ENCODE data around the gene MAGOH. TPM values are rescaled to one million over a fixed set of nuclear protein-coding genes. Genes with fewer than 3 reads are reported as not detected.

Gene MAGOH
- total and polyA plus RNA-seq, 7 donors, result 15.9 to 103 (median 33.6) TPM

DNA sequence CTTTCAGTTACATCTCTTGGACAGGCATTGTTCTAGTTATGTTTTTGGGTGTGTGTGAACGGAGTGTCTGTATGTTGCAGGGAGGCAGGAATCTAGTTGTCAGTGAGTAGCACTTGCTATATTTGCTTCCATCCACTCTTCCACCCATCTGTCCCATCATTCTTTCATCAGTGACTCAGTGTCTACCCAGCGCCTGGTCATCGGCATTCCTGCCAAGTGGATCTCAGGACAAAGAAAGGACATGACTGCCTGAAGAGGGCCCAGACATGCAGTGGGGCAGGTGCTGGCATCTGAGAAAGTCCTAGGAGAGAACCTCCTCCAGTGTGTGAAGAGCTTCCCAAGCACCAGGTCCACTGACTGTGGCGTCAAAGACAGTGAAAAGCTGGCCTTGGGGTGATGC lies 27.3 kb upstream of the MAGOH start:
- intact Hi-C loops (cut with DNase I), result no loop called here
- no peak for DNase-seq
- TF ChIP-seq, protein P1, sequence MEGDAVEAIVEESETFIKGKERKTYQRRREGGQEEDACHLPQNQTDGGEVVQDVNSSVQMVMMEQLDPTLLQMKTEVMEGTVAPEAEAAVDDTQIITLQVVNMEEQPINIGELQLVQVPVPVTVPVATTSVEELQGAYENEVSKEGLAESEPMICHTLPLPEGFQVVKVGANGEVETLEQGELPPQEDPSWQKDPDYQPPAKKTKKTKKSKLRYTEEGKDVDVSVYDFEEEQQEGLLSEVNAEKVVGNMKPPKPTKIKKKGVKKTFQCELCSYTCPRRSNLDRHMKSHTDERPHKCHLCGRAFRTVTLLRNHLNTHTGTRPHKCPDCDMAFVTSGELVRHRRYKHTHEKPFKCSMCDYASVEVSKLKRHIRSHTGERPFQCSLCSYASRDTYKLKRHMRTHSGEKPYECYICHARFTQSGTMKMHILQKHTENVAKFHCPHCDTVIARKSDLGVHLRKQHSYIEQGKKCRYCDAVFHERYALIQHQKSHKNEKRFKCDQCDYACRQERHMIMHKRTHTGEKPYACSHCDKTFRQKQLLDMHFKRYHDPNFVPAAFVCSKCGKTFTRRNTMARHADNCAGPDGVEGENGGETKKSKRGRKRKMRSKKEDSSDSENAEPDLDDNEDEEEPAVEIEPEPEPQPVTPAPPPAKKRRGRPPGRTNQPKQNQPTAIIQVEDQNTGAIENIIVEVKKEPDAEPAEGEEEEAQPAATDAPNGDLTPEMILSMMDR (IDR thresholded peaks at IDR 0.05), result no peak
- no peaks in the 10 kb centered on the region for H3K36me3 ChIP-seq (ENCODE audit: insufficient read depth in 1 of 2, low read depth in 1 of 2)
- no peaks in the 10 kb centered on the region for H3K27me3 ChIP-seq (ENCODE audit: insufficient read depth in 3 of 3, low read length in 2 of 3)
- WGBS, 3 donors, result 80 to 91% (median 88%) methylated on average over 4 of the region's 4 CpGs
- peak in 2 of 4 donors; percentile 39 to 79 for ATAC-seq
- H3K9me3 ChIP-seq, result no peaks in the 10 kb centered on the region
- no peak overlapping the region for H3K27ac ChIP-seq
- no peak overlapping the region for H3K4me3 ChIP-seq
- H3K4me1 ChIP-seq, result no peaks in the 10 kb centered on the region

GRCh38 chr1:53264048-53264447 lies 25.7 kb upstream of the MAGOH start:
- Histone ChIP-seq H3K4me3 (no peak overlapping the region), H3K9me3 (no peaks in the 10 kb centered on the region), H3K4me1 (no peaks in the 10 kb centered on the region), H3K27me3 (ENCODE audit: insufficient read depth in 3 of 3, low read length in 2 of 3) (no peaks in the 10 kb centered on the region), H3K36me3 (ENCODE audit: insufficient read depth in 1 of 2, low read depth in 1 of 2) (no peaks in the 10 kb centered on the region), H3K27ac (no peak overlapping the region)
- ATAC-seq (no peak), DNase-seq (no peak)
- TF ChIP-seq, protein P1 (IDR thresholded peaks at IDR 0.05), result no peak
- WGBS, 3 donors, result 93 to 96% (median 96%) methylated on average over 11 of the region's 11 CpGs
- intact Hi-C loops (cut with DNase I), result no loop called here

GRCh38 chr1:53262000-53262399 lies 23.7 kb upstream of the MAGOH start:
- intact Hi-C loops (cut with DNase I), result no loop called here
- Histone ChIP-seq H3K27me3 (ENCODE audit: insufficient read depth in 3 of 3, low read length in 2 of 3) (no peaks in the 10 kb centered on the region), H3K4me1 (no peaks in the 10 kb centered on the region), H3K4me3 (no peak overlapping the region), H3K27ac (no peak overlapping the region), H3K9me3 (no peaks in the 10 kb centered on the region), H3K36me3 (ENCODE audit: insufficient read depth in 1 of 2, low read depth in 1 of 2) (no peaks in the 10 kb centered on the region)
- 88 to 96% (median 94%) methylated on average over 3 of the region's 3 CpGs for WGBS, 3 donors
- TF ChIP-seq, protein P1 (IDR thresholded peaks at IDR 0.05), result no peak
- no peak for DNase-seq
- ATAC-seq, result no peak

DNA sequence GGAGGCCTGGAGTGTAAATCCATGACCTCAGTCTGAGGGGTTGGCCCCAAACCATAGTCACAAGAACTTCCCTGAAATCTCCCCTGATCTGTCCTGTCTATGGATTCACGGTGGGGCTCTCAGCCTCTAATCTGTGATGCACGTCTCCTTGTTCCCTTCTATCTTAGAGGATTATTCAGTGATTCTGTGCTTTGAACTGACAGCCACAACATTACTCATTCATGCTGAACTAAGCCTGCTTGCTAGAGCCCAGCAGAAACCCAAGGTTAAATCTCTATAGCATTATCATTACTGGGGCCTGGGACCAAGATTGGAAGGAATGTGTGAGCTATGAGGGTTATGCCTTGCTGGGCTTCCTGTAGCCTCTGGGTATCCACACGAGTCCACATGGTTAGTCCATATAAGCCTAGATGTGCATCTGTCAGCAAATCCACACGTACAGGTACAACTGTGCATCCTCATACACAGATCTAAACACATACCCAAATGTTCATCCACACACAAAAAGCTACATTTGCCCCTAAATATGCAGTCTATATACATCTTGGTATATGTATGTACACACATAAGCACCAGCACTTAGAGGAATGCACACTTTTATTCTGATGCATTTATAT lies 22.4 kb upstream of the MAGOH start:
- H3K9me3 ChIP-seq, result no peaks in the 10 kb centered on the region
- TF ChIP-seq, protein P1 (IDR thresholded peaks at IDR 0.05), result no peak
- no peak overlapping the region for H3K4me3 ChIP-seq
- H3K36me3 ChIP-seq (ENCODE audit: insufficient read depth in 1 of 2, low read depth in 1 of 2), result no peaks in the 10 kb centered on the region
- ATAC-seq (no peak), DNase-seq (no peak)
- intact Hi-C loops (cut with DNase I), result no loop called here
- no peaks in the 10 kb centered on the region for H3K4me1 ChIP-seq
- H3K27ac ChIP-seq, result no peak overlapping the region
- H3K27me3 ChIP-seq (ENCODE audit: insufficient read depth in 3 of 3, low read length in 2 of 3), result no peaks in the 10 kb centered on the region
- 83 to 90% (median 86%) methylated on average over 4 of the region's 4 CpGs for WGBS, 3 donors

DNA sequence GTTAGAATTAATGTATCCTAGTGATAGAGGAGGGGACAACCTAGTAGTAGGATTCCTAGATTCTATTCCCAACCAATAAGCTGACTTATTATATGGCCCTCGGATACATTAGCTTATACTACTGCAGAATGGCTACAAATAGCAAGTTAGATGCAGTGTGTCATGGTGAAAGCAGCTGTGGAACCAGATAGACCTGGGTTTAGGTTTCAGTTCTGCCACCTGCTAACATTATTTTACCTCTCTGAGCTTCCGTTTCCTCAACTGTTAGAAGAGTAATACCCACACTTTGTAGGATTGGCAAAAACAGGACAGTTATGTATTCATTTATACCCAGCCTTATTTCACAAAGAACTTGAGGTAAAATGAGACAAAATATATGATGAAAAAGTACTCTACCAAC lies 21.6 kb upstream of the MAGOH start:
- WGBS, 3 donors, result 85 to 97% (median 88%) methylated on average over 2 of the region's 2 CpGs
- intact Hi-C loops (cut with DNase I), result no loop called here

More for the DNA sequence above, 21.6 kb upstream of the MAGOH start:
- no peak for ATAC-seq
- Histone ChIP-seq H3K4me1 (no peaks in the 10 kb centered on the region), H3K27ac (no peak overlapping the region), H3K9me3 (no peaks in the 10 kb centered on the region), H3K27me3 (ENCODE audit: insufficient read depth in 3 of 3, low read length in 2 of 3) (no peaks in the 10 kb centered on the region), H3K4me3 (no peak overlapping the region), H3K36me3 (ENCODE audit: insufficient read depth in 1 of 2, low read depth in 1 of 2) (no peaks in the 10 kb centered on the region)
- no peak for DNase-seq
- TF ChIP-seq, protein P1 (IDR thresholded peaks at IDR 0.05), result no peak
